ENCODE measurements around the gene PPP1R2C.

GRCh38 chrX:42803320-42803719 is 25.4 kb upstream of the PPP1R2C start:
- TF ChIP-seq POLR2A (IDR thresholded peaks at IDR 0.05; ENCODE audit: low read depth, low read length) = no peak
- no peak for TF ChIP-seq POLR2AphosphoS5 (IDR thresholded peaks at IDR 0.05; ENCODE audit: low read depth, low read length)
- TF ChIP-seq TAF1 (IDR thresholded peaks at IDR 0.05; ENCODE audit: low read depth, low read length) = no peak
- no peak for TF ChIP-seq PAX5 (IDR thresholded peaks at IDR 0.05; ENCODE audit: insufficient read depth, low read length, severe bottlenecking)
- no peak for TF ChIP-seq SPI1 (IDR thresholded peaks at IDR 0.05; ENCODE audit: low read depth, low read length)
